SK-N-SH (cell line): ENCODE measurements around the gene TIAM2. TPM values are rescaled to one million over a fixed set of nuclear protein-coding genes. Genes with fewer than 3 reads are reported as not detected.
A peak's percentile ranks its signal among the peaks of the same experiment; 100 is the strongest.

Source experiments
- CTCF ChIA-PET: fragments of 300-600, 350-600 bp; formaldehyde crosslinking; extraction: SDS; loops from one replicate; lab custom pipeline; 2021; lab: Yijun Ruan, JAX
- POLR2A ChIA-PET: fragments of 350-600 bp; sonication (Branson Sonifier 250); formaldehyde crosslinking; extraction: SDS; loops from one replicate; lab custom pipeline; 2020; ENCODE audit warnings: antibody characterized with exemption, inconsistent platforms; lab: Yijun Ruan, JAX
- DNase-seq: peaks from one replicate; pipeline ENCODE4 v3.0.0; 2012
- H2AFZ ChIP-seq: fragments of 200-600 bp; sonication (generic); 2 replicates; pipeline ENCODE4 v1.8.1; 2016; ENCODE audit warnings: antibody characterized with exemption, mild to moderate bottlenecking, low read depth
- H3F3A ChIP-seq: fragments of 200-600 bp; sonication (generic); replicated peaks from 2 replicates; pipeline ENCODE3; 2016; ENCODE audit warnings: antibody characterized with exemption, mild to moderate bottlenecking; ENCODE audit not compliant: insufficient read depth
- H3K27ac ChIP-seq, 2 experiments: fragments of 200-500 bp in 1 of 2; fragments of 200-600 bp in 1 of 2; sonication (Bioruptor generic) in 1 of 2; sonication (generic), shearing (Covaris generic) in 1 of 2; 2 replicates each; pipeline versions ENCODE4 v1.5.1 to v1.6.1; 2014 to 2016; ENCODE audit warnings: low read depth in 2 of 2, inconsistent platforms in 1 of 2, low read length in 1 of 2, mild to moderate bottlenecking in 1 of 2, mixed read lengths in 1 of 2
- H3K27me3 ChIP-seq: fragments of 200-600 bp; sonication (generic), shearing (Covaris generic); 2 replicates; pipeline ENCODE4 v1.6.1; 2016; ENCODE audit warnings: mixed run types; ENCODE audit not compliant: insufficient read depth
- H3K36me3 ChIP-seq, 2 experiments: fragments of 200-500 bp in 1 of 2; fragments of 200-600 bp in 1 of 2; sonication (Bioruptor generic) in 1 of 2; sonication (generic) in 1 of 2; replicated peaks in 1 of 2; 2 replicates each; pipeline versions ENCODE3 to v1.5.1; 2014 to 2016; ENCODE audit warnings: low read length in 1 of 2, mild to moderate bottlenecking in 1 of 2; ENCODE audit not compliant: insufficient read depth in 2 of 2, control insufficient read depth in 1 of 2
- H3K4me1 ChIP-seq, 2 experiments: fragments of 200-500 bp in 1 of 2; fragments of 200-600 bp in 1 of 2; sonication (Bioruptor generic) in 1 of 2; sonication (generic), shearing (Covaris generic) in 1 of 2; 2 replicates each; pipeline versions ENCODE4 v1.5.1 to v1.6.1; 2014 to 2016; ENCODE audit warnings: low read depth in 1 of 2, low read length in 1 of 2, mixed run types in 1 of 2; ENCODE audit not compliant: insufficient read depth in 2 of 2, control insufficient read depth in 1 of 2
- H3K4me2 ChIP-seq: fragments of 200-600 bp; sonication (generic), shearing (Covaris generic); 2 replicates; pipeline ENCODE4 v1.6.1; 2017; ENCODE audit warnings: mixed run types
- H3K4me3 ChIP-seq, 2 experiments: fragments of 200-500 bp in 1 of 2; fragments of 200-600 bp in 1 of 2; sonication (Bioruptor generic) in 1 of 2; sonication (generic), shearing (Covaris generic) in 1 of 2; 2 replicates each; pipeline versions ENCODE4 v1.5.1 to v1.8.1; 2014 to 2016; ENCODE audit warnings: low read depth in 2 of 2, inconsistent platforms in 1 of 2, low read length in 1 of 2, mild to moderate bottlenecking in 1 of 2, mixed read lengths in 1 of 2, moderate library complexity in 1 of 2
- H3K79me2 ChIP-seq: fragments of 200-600 bp; sonication (generic); 2 replicates; pipeline ENCODE4 v1.8.1; 2017; ENCODE audit warnings: mild to moderate bottlenecking; ENCODE audit not compliant: insufficient read depth
- H3K9ac ChIP-seq: fragments of 200-600 bp; sonication (generic); 2 replicates; pipeline ENCODE4 v1.6.1; 2017; ENCODE audit warnings: mixed run types
- H3K9me2 ChIP-seq: fragments of 200-600 bp; sonication (generic); 2 replicates; pipeline ENCODE4 v1.6.1; 2017; ENCODE audit warnings: mixed run types
- H3K9me3 ChIP-seq: fragments of 200-600 bp; sonication (generic); 2 replicates; pipeline ENCODE4 v1.6.1; 2017; ENCODE audit warnings: mixed run types, mild to moderate bottlenecking, moderate library complexity
- H4K20me1 ChIP-seq: fragments of 200-600 bp; sonication (generic); 2 replicates; pipeline ENCODE4 v1.6.1; 2017; ENCODE audit warnings: mild to moderate bottlenecking, mixed run types; ENCODE audit not compliant: insufficient read depth
- CHD2 ChIP-seq: fragments of 150-350 bp; IDR thresholded peaks from 2 replicates; pipeline ENCODE4 v1.6.1; 2018; ENCODE audit warnings: low read length; ENCODE audit not compliant: partially characterized antibody
- EP300 ChIP-seq, 2 experiments: IDR thresholded peaks; 2 replicates each; pipeline versions ENCODE4 v1.4.0 to v1.6.1; 2012; ENCODE audit warnings: borderline replicate concordance in 1 of 2, low read depth in 1 of 2, low read length in 1 of 2
- FOXM1 ChIP-seq: IDR thresholded peaks from 2 replicates; pipeline ENCODE4 v1.4.0; 2012; ENCODE audit warnings: low read depth, mild to moderate bottlenecking
- MEF2A ChIP-seq: IDR thresholded peaks from 2 replicates; pipeline ENCODE4 v1.4.0; 2012; ENCODE audit warnings: low read depth, borderline replicate concordance
- MXI1 ChIP-seq: IDR thresholded peaks from 2 replicates; pipeline ENCODE4 v1.6.1; 2012; ENCODE audit warnings: mild to moderate bottlenecking, low read depth, low read length, improper control_type of control experiment
- NRF1 ChIP-seq: IDR thresholded peaks from 2 replicates; pipeline ENCODE4 v1.6.1; 2012; ENCODE audit warnings: low read depth, mild to moderate bottlenecking, low read length
- RAD21 ChIP-seq: IDR thresholded peaks from 2 replicates; pipeline ENCODE4 v1.6.1; 2012; ENCODE audit warnings: mild to moderate bottlenecking, low read length
- RCOR1 ChIP-seq: fragments of 150-350 bp; IDR thresholded peaks from 2 replicates; pipeline ENCODE4 v1.6.1; 2017; ENCODE audit warnings: antibody characterized with exemption, low read length
- RXRA ChIP-seq: IDR thresholded peaks from 2 replicates; pipeline ENCODE4 v1.4.0; 2012; ENCODE audit warnings: low read depth, mild to moderate bottlenecking, borderline replicate concordance
- SMC3 ChIP-seq: IDR thresholded peaks from 2 replicates; pipeline ENCODE4 v1.6.1; 2012; ENCODE audit warnings: low read depth, low read length, improper control_type of control experiment
- WGBS: methylation state at CpG from one replicate; pipeline ENCODE4 v1.1.6; 2017; ENCODE audit warnings: low lambda C conversion rate; 5-methylcytosine and 5-hydroxymethylcytosine counted together
- polyA plus RNA-seq, 3 experiments: library from polyadenylated mRNA; depleted of rRNA; stranded (reverse); fragments of >200 nt; gene quantifications; 2 replicates each; pipeline ENCODE4 v1.2.3, GENCODE V29; 2012
- TF ChIP-seq, protein P1 (sequence below): IDR thresholded peaks from 2 replicates; pipeline ENCODE4 v1.4.0; 2012; ENCODE audit warnings: low read depth, borderline replicate concordance
- TF ChIP-seq, protein P2 (sequence below): IDR thresholded peaks from 2 replicates; pipeline ENCODE4 v1.4.0; 2012; ENCODE audit warnings: low read depth, borderline replicate concordance
- TF ChIP-seq, protein P3 (sequence below): IDR thresholded peaks from 2 replicates; pipeline ENCODE4; 2012
- TF ChIP-seq, protein P4 (sequence below): fragments of 150-350 bp; IDR thresholded peaks from 2 replicates; pipeline ENCODE4 v1.6.1; 2016; ENCODE audit warnings: mild to moderate bottlenecking, low read depth, low read length
- TF ChIP-seq, protein P5 (sequence below): IDR thresholded peaks from 2 replicates; pipeline ENCODE4 v1.4.0; 2012; ENCODE audit warnings: low read depth

TIAM2 gene
- polyA plus RNA-seq, 1 of the 3 experiments (the other 2 are of a cell fraction), result 13.6 TPM

DNA sequence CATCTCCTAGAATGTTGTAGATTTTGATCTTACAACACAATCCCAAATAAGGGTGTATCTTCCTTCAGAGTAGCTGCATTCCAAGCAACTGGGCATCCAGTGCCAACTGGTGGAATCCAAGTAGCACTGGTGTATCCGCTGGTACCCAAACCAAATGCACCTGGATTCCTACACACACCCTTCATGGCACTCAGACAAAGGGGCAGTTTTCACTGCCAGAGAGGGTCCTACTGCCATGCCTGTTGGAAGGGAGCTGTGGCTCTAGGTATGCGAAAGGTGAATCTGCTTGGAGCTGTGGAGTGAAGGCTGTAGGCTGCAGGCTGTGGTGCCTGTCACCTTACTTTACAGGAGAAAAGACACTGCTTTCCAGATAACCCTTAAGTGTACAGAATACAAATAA, 251.7 kb downstream of the TIAM2 start:
- Histone ChIP-seq H3K36me3 (peaks cover 28 to 29% of the 10 kb centered on the region in 2 experiments), H3K79me2 (no peaks in the 10 kb centered on the region), H3K4me1 (peaks cover 0 to 3% of the 10 kb centered on the region in 2 experiments; a peak in 3 of 4 replicates), H3K4me2 (no peak overlapping the region), H3K9me3 (no peaks in the 10 kb centered on the region), H4K20me1 (no peaks in the 10 kb centered on the region), H2AFZ (no peak overlapping the region), H3F3A (peaks cover 4% of the 10 kb centered on the region), H3K27ac (0 out of 4 replicates have a peak overlapping the region, but pooled peaks of 1 of the 2 experiments have one; percentile 11), H3K4me3 (no peak overlapping the region), H3K9ac (no peak overlapping the region), H3K9me2 (no peaks in the 10 kb centered on the region), H3K27me3 (no peaks in the 10 kb centered on the region)
- ChIA-PET CTCF (interaction anchor here (2.2 to 4.9 kb wide), 3 partner anchors 13 to 323 kb away, joined by 6 to 36 read pairs (median 7); no protein-coding TSS in a partner anchor), POLR2A (no interaction called here)
- DNase-seq, result no peak
- TF ChIP-seq MXI1, result no peak
- whole genome bisulfite sequencing, result 92% methylated on average over 1 of the region's 2 CpGs

DNA sequence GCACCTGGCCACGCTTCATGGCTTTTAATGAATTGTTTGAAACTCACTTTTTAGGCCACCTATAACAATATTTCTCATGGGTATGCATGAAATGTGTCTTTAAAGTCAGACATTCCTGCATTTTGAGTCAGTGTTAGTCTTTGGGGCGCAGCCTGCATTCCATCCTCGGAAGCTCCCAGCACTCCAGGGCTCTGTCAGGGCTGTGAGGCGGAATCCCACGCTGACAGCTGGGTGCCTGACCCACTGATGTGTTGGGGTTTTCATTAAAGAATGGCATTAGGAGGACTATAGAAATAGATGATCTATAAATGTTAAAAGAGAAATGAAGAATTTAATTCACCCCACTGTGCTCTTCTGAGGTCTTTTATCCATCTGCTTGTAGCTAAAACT, 252.5 kb downstream of the TIAM2 start:
- no peaks in the 10 kb centered on the region for H3K9me3 ChIP-seq
- no peak overlapping the region for H3K9ac ChIP-seq
- no peaks in the 10 kb centered on the region for H3K9me2 ChIP-seq
- ChIA-PET POLR2A (no interaction called here), CTCF (interaction anchor here (0.8 to 4.9 kb wide), 17 partner anchors 11 to 573 kb away, joined by 3 to 44 read pairs (median 4); partner anchors contain the start of gene CLDN20)
- no peaks in the 10 kb centered on the region for H3K79me2 ChIP-seq
- 71% methylated on average over 5 of the region's 5 CpGs for WGBS
- peaks cover 4% of the 10 kb centered on the region for H3F3A ChIP-seq
- no peaks in the 10 kb centered on the region for H3K27me3 ChIP-seq
- H3K27ac ChIP-seq, result peak overlapping the region; percentile 50 to 57; a peak in 3 of 4 replicates
- H2AFZ ChIP-seq, result no peak overlapping the region
- no peak for DNase-seq
- no peak overlapping the region for H3K4me3 ChIP-seq
- TF ChIP-seq, protein P1, sequence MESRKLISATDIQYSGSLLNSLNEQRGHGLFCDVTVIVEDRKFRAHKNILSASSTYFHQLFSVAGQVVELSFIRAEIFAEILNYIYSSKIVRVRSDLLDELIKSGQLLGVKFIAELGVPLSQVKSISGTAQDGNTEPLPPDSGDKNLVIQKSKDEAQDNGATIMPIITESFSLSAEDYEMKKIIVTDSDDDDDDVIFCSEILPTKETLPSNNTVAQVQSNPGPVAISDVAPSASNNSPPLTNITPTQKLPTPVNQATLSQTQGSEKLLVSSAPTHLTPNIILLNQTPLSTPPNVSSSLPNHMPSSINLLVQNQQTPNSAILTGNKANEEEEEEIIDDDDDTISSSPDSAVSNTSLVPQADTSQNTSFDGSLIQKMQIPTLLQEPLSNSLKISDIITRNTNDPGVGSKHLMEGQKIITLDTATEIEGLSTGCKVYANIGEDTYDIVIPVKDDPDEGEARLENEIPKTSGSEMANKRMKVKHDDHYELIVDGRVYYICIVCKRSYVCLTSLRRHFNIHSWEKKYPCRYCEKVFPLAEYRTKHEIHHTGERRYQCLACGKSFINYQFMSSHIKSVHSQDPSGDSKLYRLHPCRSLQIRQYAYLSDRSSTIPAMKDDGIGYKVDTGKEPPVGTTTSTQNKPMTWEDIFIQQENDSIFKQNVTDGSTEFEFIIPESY, result no peak
- TF ChIP-seq, protein P2, sequence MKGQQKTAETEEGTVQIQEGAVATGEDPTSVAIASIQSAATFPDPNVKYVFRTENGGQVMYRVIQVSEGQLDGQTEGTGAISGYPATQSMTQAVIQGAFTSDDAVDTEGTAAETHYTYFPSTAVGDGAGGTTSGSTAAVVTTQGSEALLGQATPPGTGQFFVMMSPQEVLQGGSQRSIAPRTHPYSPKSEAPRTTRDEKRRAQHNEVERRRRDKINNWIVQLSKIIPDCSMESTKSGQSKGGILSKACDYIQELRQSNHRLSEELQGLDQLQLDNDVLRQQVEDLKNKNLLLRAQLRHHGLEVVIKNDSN, result no peak
- TF ChIP-seq, protein P3, sequence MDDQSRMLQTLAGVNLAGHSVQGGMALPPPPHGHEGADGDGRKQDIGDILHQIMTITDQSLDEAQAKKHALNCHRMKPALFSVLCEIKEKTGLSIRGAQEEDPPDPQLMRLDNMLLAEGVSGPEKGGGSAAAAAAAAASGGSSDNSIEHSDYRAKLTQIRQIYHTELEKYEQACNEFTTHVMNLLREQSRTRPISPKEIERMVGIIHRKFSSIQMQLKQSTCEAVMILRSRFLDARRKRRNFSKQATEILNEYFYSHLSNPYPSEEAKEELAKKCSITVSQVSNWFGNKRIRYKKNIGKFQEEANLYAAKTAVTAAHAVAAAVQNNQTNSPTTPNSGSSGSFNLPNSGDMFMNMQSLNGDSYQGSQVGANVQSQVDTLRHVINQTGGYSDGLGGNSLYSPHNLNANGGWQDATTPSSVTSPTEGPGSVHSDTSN, result no peak
- no peak for TF ChIP-seq NRF1
- TF ChIP-seq RXRA, result no peak
- TF ChIP-seq EP300 (IDR thresholded peaks at IDR 0.05; ENCODE audit: borderline replicate concordance in 1 of 2, low read depth in 1 of 2, low read length in 1 of 2), result no peak
- TF ChIP-seq RCOR1, result no peak
- TF ChIP-seq FOXM1, result no peak
- TF ChIP-seq, protein P4, sequence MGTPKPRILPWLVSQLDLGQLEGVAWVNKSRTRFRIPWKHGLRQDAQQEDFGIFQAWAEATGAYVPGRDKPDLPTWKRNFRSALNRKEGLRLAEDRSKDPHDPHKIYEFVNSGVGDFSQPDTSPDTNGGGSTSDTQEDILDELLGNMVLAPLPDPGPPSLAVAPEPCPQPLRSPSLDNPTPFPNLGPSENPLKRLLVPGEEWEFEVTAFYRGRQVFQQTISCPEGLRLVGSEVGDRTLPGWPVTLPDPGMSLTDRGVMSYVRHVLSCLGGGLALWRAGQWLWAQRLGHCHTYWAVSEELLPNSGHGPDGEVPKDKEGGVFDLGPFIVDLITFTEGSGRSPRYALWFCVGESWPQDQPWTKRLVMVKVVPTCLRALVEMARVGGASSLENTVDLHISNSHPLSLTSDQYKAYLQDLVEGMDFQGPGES, result no peak
- no peak for TF ChIP-seq RAD21
- no peak for TF ChIP-seq CHD2
- TF ChIP-seq MEF2A, result no peak
- TF ChIP-seq, protein P5, sequence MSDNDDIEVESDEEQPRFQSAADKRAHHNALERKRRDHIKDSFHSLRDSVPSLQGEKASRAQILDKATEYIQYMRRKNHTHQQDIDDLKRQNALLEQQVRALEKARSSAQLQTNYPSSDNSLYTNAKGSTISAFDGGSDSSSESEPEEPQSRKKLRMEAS, result no peak
- TF ChIP-seq SMC3, result no peak
- no peaks in the 10 kb centered on the region for H4K20me1 ChIP-seq
- peaks cover 0 to 3% of the 10 kb centered on the region in 2 experiments; a peak in 3 of 4 replicates for H3K4me1 ChIP-seq
- H3K36me3 ChIP-seq, result peaks cover 28 to 33% of the 10 kb centered on the region in 2 experiments
- H3K4me2 ChIP-seq, result no peak overlapping the region
